SIG-M5 (cell line): ENCODE measurements around the gene MSRB1.

ENCODE experiments used
- DNase-seq: peaks from one replicate; lab custom pipeline; 2025; lab: John Stamatoyannopoulos, UW

The MSRB1 gene

DNA sequence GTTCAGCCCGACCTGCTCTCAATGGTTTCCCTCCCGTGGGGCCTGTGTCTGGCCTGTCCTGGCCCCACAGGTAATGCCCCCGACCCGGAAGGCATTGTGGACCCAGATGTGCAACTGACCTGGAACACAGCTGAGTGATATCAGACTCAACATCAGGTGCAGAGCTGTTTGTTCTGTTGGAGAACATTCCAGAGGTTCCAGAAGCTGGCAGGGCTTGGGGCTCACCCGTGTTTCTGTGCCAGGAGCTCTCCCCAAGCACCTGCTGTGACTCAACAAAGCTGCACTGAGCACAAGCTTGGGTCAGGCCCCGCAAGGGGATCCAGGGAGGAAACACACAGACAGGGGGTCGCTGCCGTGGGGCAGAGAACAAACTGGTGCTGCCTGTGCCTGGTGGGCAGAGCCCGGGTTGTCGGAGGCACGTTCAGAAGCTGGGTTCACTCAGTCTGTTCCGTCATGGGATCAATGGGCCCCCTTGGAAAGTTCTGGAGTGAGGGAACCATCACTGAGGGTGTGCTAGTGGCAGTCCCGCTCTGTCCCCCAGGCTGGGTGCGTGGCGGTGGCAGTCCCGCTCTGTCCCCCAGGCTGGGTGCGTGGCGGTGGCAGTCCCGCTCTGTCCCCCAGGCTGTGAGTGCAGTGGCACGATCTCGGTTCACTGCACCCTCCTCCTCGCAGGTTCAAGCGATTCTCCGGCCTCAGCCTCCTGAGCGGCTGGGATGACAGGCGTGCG is 46.9 kb downstream of the MSRB1 start:
- DNase-seq, result no peak

DNA sequence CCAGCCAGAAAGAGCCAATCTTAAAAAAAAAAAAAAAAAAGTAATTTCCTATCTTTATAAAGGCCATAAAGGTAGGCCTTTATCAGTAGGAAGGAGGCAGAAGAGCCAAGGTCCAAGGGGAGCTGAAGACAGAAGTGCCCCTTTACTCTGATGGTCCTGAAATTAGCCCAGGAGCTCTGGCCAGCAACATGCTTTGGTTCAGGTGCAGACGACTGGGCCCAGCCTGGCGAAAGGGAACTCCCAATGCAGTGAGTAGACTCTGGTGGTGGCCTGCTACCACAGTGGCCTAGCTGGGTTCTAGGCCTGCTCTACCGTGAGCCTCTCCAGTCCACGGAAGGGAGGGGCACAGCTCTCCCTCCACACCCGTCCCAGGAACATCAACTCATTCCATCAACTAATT is 47.9 kb downstream of the MSRB1 start:
- no peak for DNase-seq

DNA sequence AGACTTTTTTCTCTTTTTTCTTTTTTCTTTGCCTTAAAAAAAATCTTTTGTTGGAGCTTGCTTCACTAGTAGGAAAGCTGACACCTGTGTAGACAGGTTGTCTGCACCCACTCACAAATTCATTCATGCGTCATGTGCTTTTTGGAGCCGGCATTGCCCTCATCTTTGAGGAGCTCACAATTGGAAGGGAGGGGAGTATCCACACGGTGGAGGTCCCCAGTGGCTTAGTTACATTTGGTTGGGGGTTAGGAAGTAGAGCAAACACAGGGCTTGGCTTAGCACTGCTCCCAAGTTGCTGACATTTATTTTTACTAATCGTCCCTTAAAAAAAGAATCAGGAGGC is 52.3 kb downstream of the MSRB1 start:
- no peak for DNase-seq

DNA sequence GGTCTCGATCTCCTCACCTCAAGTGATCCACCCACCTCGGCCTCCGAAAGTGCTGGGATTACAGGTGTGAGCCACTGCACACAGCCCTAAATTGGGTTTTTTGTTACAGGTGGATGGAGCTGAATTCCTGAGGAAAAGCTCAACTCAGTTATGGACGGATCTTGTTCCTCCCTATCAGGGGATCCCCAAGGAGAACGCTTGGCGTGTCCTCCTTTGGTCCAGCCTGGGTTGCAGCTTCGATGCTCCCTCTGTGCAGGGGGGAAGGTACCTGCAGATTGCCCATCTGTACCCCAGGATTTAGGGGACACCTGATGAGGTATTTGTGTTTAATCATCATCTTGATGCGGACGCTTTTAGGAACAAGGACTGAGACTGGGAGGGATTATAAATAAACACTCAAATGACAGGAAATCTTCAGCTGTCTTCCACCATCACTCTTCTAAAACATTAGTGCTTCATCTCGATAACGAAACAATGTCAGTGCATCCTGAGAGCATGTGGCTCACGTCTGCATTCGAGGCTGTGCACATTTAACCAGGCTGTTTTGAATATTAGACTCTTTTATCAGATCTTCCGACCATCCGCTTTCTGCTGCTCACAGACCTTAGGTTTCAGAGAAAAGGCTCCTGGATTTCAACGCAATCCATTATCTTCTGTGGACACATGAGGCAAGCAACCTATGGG is 52.8 kb downstream of the MSRB1 start:
- no peak for DNase-seq
